Right lobe of liver (tissue), 4 donors: ENCODE results near the gene PMF1.

ENCODE experiments used
- POLR2A ChIP-seq: fragments of 450-650 bp; IDR thresholded peaks from one replicate; pipeline ENCODE4 v1.6.1; 2017; ENCODE audit warnings: antibody characterized with exemption, mild to moderate bottlenecking
- TF ChIP-seq, protein P1 (sequence below), 4 donors: fragments of 200-600 bp in 3 of 4; fragments of 450-650 bp in 1 of 4; IDR thresholded peaks; one replicate each; pipeline versions ENCODE4 v1.5.1 to v1.8.0; 2016 to 2022; ENCODE audit warnings: antibody characterized with exemption in 4 of 4, mild to moderate bottlenecking in 2 of 4
- donor health status: DM: no; HTN: no; CAD: no.
- donor health status: DM: no; HTN: no; CAD: no.
- donor health status: DM: no; HTN: yes; CAD: no.

- TF ChIP-seq, protein P1, sequence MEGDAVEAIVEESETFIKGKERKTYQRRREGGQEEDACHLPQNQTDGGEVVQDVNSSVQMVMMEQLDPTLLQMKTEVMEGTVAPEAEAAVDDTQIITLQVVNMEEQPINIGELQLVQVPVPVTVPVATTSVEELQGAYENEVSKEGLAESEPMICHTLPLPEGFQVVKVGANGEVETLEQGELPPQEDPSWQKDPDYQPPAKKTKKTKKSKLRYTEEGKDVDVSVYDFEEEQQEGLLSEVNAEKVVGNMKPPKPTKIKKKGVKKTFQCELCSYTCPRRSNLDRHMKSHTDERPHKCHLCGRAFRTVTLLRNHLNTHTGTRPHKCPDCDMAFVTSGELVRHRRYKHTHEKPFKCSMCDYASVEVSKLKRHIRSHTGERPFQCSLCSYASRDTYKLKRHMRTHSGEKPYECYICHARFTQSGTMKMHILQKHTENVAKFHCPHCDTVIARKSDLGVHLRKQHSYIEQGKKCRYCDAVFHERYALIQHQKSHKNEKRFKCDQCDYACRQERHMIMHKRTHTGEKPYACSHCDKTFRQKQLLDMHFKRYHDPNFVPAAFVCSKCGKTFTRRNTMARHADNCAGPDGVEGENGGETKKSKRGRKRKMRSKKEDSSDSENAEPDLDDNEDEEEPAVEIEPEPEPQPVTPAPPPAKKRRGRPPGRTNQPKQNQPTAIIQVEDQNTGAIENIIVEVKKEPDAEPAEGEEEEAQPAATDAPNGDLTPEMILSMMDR (IDR thresholded peaks at IDR 0.05), result no peak
- no peak for TF ChIP-seq POLR2A
These were observed 12.8 kb upstream of the PMF1 start for GRCh38 chr1:156200044-156200443.
